ENCODE data around the gene SCAF4.

GRCh38 chr21:31725202-31725839 lies 6.6 kb downstream of the SCAF4 start:
- TF ChIP-seq CTCF (conservative IDR thresholded peaks at IDR 0.05 in 1 of 2, IDR thresholded peaks at IDR 0.05 in 1 of 2; ENCODE audit: extremely low read depth in 1 of 2, insufficient read depth in 1 of 2, low read depth in 1 of 2, low read length in 2 of 2) (no peak), EZH2 (IDR thresholded peaks at IDR 0.05; ENCODE audit: borderline replicate concordance, low read length) (no peak)
